ENCODE data around the gene FAM78B. TPM values are rescaled to one million over a fixed set of nuclear protein-coding genes. Genes with fewer than 3 reads are reported as not detected.

FAM78B gene
- total RNA-seq, 1 experiment from 2014 or later, result 0.41 TPM

DNA sequence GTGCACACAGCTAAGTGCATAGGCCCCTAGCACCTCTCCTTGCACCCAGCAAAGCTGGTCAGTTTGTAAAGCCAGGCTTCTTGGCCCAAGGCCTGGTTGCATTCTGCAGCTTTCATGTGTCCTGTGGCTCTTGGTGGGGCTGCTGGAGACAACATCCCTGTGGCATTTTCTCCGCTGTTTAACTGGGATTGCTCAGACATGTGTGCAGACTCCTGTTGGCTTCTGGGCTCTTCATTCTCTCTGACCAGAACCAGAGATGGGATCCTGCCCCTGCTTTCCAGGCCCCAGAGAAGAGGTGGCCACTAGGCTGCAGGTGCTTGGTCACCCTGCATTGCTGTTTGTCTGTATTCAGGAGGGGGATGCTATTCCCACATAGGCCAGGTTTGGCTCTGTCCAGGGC lies 50.8 kb downstream of the FAM78B start:
- TF ChIP-seq, protein P1, sequence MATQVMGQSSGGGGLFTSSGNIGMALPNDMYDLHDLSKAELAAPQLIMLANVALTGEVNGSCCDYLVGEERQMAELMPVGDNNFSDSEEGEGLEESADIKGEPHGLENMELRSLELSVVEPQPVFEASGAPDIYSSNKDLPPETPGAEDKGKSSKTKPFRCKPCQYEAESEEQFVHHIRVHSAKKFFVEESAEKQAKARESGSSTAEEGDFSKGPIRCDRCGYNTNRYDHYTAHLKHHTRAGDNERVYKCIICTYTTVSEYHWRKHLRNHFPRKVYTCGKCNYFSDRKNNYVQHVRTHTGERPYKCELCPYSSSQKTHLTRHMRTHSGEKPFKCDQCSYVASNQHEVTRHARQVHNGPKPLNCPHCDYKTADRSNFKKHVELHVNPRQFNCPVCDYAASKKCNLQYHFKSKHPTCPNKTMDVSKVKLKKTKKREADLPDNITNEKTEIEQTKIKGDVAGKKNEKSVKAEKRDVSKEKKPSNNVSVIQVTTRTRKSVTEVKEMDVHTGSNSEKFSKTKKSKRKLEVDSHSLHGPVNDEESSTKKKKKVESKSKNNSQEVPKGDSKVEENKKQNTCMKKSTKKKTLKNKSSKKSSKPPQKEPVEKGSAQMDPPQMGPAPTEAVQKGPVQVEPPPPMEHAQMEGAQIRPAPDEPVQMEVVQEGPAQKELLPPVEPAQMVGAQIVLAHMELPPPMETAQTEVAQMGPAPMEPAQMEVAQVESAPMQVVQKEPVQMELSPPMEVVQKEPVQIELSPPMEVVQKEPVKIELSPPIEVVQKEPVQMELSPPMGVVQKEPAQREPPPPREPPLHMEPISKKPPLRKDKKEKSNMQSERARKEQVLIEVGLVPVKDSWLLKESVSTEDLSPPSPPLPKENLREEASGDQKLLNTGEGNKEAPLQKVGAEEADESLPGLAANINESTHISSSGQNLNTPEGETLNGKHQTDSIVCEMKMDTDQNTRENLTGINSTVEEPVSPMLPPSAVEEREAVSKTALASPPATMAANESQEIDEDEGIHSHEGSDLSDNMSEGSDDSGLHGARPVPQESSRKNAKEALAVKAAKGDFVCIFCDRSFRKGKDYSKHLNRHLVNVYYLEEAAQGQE (IDR thresholded peaks at IDR 0.05; ENCODE audit: insufficient read depth in 1 of 2, low read depth in 2 of 2, low read length in 1 of 2), result no peak
- TF ChIP-seq TCF7L2 (IDR thresholded peaks at IDR 0.05; ENCODE audit: low read depth, low read length) (no peak), POLR2AphosphoS5 (IDR thresholded peaks at IDR 0.05; ENCODE audit: low read depth, low read length) (no peak), SIN3A (IDR thresholded peaks at IDR 0.05; ENCODE audit: borderline replicate concordance, insufficient read depth, low read depth, low read length) (no peak)
- TF ChIP-seq, protein P2, sequence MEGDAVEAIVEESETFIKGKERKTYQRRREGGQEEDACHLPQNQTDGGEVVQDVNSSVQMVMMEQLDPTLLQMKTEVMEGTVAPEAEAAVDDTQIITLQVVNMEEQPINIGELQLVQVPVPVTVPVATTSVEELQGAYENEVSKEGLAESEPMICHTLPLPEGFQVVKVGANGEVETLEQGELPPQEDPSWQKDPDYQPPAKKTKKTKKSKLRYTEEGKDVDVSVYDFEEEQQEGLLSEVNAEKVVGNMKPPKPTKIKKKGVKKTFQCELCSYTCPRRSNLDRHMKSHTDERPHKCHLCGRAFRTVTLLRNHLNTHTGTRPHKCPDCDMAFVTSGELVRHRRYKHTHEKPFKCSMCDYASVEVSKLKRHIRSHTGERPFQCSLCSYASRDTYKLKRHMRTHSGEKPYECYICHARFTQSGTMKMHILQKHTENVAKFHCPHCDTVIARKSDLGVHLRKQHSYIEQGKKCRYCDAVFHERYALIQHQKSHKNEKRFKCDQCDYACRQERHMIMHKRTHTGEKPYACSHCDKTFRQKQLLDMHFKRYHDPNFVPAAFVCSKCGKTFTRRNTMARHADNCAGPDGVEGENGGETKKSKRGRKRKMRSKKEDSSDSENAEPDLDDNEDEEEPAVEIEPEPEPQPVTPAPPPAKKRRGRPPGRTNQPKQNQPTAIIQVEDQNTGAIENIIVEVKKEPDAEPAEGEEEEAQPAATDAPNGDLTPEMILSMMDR (IDR thresholded peaks at IDR 0.05), result no peak
- no peaks in the 10 kb centered on the region for H3K9me3 ChIP-seq (ENCODE audit: control insufficient read depth, insufficient read depth, low read depth, low read length)
- no peaks in the 10 kb centered on the region for H3K36me3 ChIP-seq (ENCODE audit: control insufficient read depth, insufficient read depth, low read length)
- no peak overlapping the region for H3K4me3 ChIP-seq (ENCODE audit: low read depth in 2 of 2, low read length in 2 of 2)
- H3K27me3 ChIP-seq (ENCODE audit: control insufficient read depth, insufficient read depth, low read length), result 0 out of 2 replicates have a peak, but pooled peaks cover 2% of the 10 kb centered on the region
- H3K27ac ChIP-seq (ENCODE audit: low read length), result no peak overlapping the region
- BruUV-seq (replicated peaks), result no TSS peak
- POLR2A ChIA-PET, result no interaction called here
- DNase-seq (ENCODE audit: low read depth, low spot score) (no peak), ATAC-seq (no peak)
- no peaks in the 10 kb centered on the region for H3K4me1 ChIP-seq (ENCODE audit: control insufficient read depth, insufficient read depth, low read length)
- CTCF ChIA-PET, result no interaction called here
- intact Hi-C loops (cut with micrococcal nuclease; ENCODE audit: unreplicated experiment), result no loop called here
- in situ Hi-C loops (cut with HindIII; ENCODE audit: low pct_unique_long_range_greater_than_20kb, low sequenced_read_pairs), result no loop called here

- Histone ChIP-seq H3K27ac (ENCODE audit: low read length) (no peak overlapping the region), H3K36me3 (ENCODE audit: control insufficient read depth, insufficient read depth, low read length) (no peaks in the 10 kb centered on the region), H3K4me1 (ENCODE audit: control insufficient read depth, insufficient read depth, low read length) (no peaks in the 10 kb centered on the region), H3K27me3 (ENCODE audit: control insufficient read depth, insufficient read depth, low read length) (0 out of 2 replicates have a peak, but pooled peaks cover 2% of the 10 kb centered on the region), H3K4me3 (ENCODE audit: low read depth in 2 of 2, low read length in 2 of 2) (no peak overlapping the region), H3K9me3 (ENCODE audit: control insufficient read depth, insufficient read depth, low read depth, low read length) (no peaks in the 10 kb centered on the region)
- intact Hi-C loops (cut with micrococcal nuclease; ENCODE audit: unreplicated experiment) (no loop called here), in situ Hi-C loops (cut with HindIII; ENCODE audit: low pct_unique_long_range_greater_than_20kb, low sequenced_read_pairs) (no loop called here)
- ATAC-seq (no peak), DNase-seq (ENCODE audit: low read depth, low spot score) (no peak)
- ChIA-PET CTCF (no interaction called here), POLR2A (no interaction called here)
- TF ChIP-seq SIN3A (IDR thresholded peaks at IDR 0.05; ENCODE audit: borderline replicate concordance, insufficient read depth, low read depth, low read length) (no peak), TCF7L2 (IDR thresholded peaks at IDR 0.05; ENCODE audit: low read depth, low read length) (no peak), POLR2AphosphoS5 (IDR thresholded peaks at IDR 0.05; ENCODE audit: low read depth, low read length) (no peak)
- TF ChIP-seq, protein P1 (IDR thresholded peaks at IDR 0.05; ENCODE audit: insufficient read depth in 1 of 2, low read depth in 2 of 2, low read length in 1 of 2), result no peak
- TF ChIP-seq, protein P2 (IDR thresholded peaks at IDR 0.05), result no peak
- BruUV-seq (replicated peaks), result no TSS peak
These were observed 52.4 kb downstream of the FAM78B start for GRCh38 chr1:166114419-166114818.
